Activated CD4-positive, alpha-beta T cell treated with anti-CD3 and anti-CD28 coated beads, Interleukin-2, amount 50 U/mL, for 4 hours (primary cell): Measurements from ENCODE around the gene HEATR9.

Experiments
- DNase-seq, 2 experiments: peaks; one replicate each; pipeline ENCODE4 v3.0.0-alpha.2; 2020

HEATR9 gene

GRCh38 chr17:35856603-35857002, 12.1 kb downstream of the HEATR9 start:
- DNase-seq, result no peak

GRCh38 chr17:35855965-35856364, 12.7 kb downstream of the HEATR9 start:
- DNase-seq, result no peak

GRCh38 chr17:35849469-35850348, 19.0 kb downstream of the HEATR9 start:
- peak; percentile 30 to 38 for DNase-seq

GRCh38 chr17:35847633-35848373, 20.9 kb downstream of the HEATR9 start:
- no peak for DNase-seq

- no peak for DNase-seq
Observed at GRCh38 chr17:35847006-35847405, 21.7 kb downstream of the HEATR9 start.

- DNase-seq, result no peak
Observed at GRCh38 chr17:35846055-35846809, 22.5 kb downstream of the HEATR9 start.

- DNase-seq, result no peak
Observed at GRCh38 chr17:35844547-35844946, 24.1 kb downstream of the HEATR9 start.

GRCh38 chr17:35843698-35844097, 25.0 kb downstream of the HEATR9 start:
- DNase-seq, result no peak

GRCh38 chr17:35842239-35842638, 26.5 kb downstream of the HEATR9 start:
- DNase-seq, result no peak

- no peak for DNase-seq
Observed at GRCh38 chr17:35841505-35841904, 27.2 kb downstream of the HEATR9 start.

GRCh38 chr17:35841101-35841500, 27.6 kb downstream of the HEATR9 start:
- no peak for DNase-seq

GRCh38 chr17:35825206-35825605, 43.5 kb downstream of the HEATR9 start:
- no peak for DNase-seq

- DNase-seq, result no peak
Observed at GRCh38 chr17:35821308-35821707, 47.4 kb downstream of the HEATR9 start.

GRCh38 chr17:35819455-35819854, 49.2 kb downstream of the HEATR9 start:
- no peak for DNase-seq

- DNase-seq, result no peak
Observed at GRCh38 chr17:35817196-35817595, 51.5 kb downstream of the HEATR9 start.

- DNase-seq, result no peak
Observed at GRCh38 chr17:35816723-35817122, 52.0 kb downstream of the HEATR9 start.

- DNase-seq, result no peak
Observed at GRCh38 chr17:35812456-35812855, 56.2 kb downstream of the HEATR9 start.

- DNase-seq, result no peak
Observed at GRCh38 chr17:35811759-35812158, 56.9 kb downstream of the HEATR9 start.

- DNase-seq, result peak in 1 of 2 experiments; percentile 47
Observed at GRCh38 chr17:35809855-35810461, 58.7 kb downstream of the HEATR9 start.

GRCh38 chr17:35808962-35809854, 59.5 kb downstream of the HEATR9 start, which contains the start of gene TAF15:
TAF15 (plus strand) TSS chr17:35809484; CDS start chr17:35809570, 86 bp downstream.
- DNase-seq, result peak; percentile 91 to 95

- no peak for DNase-seq
Observed at GRCh38 chr17:35808240-35808961, 60.3 kb downstream of the HEATR9 start.
